ENCODE results near the gene TCHHL1.

GRCh38 chr1:152110365-152110859 lies 21.5 kb upstream of the TCHHL1 start:
- TF ChIP-seq EZH2 (IDR thresholded peaks at IDR 0.05; ENCODE audit: borderline replicate concordance, low read length) (no peak), CTCF (IDR thresholded peaks at IDR 0.05; ENCODE audit: low read length) (no peak)

All from OCI-LY1 (cell line).